Activated T-helper 1 cell treated with anti-CD3 and anti-CD28 coated beads, Interleukin-2, amount 50 U/mL, for 16 hours (primary cell): ENCODE results near the gene KCNAB3.

ENCODE experiments used
- DNase-seq, 2 donors: peaks; one replicate each; pipeline ENCODE4 v3.0.0-alpha.2; 2020; ENCODE audit warnings: low read depth in 1 of 2, low spot score in 1 of 2

Gene KCNAB3

DNA sequence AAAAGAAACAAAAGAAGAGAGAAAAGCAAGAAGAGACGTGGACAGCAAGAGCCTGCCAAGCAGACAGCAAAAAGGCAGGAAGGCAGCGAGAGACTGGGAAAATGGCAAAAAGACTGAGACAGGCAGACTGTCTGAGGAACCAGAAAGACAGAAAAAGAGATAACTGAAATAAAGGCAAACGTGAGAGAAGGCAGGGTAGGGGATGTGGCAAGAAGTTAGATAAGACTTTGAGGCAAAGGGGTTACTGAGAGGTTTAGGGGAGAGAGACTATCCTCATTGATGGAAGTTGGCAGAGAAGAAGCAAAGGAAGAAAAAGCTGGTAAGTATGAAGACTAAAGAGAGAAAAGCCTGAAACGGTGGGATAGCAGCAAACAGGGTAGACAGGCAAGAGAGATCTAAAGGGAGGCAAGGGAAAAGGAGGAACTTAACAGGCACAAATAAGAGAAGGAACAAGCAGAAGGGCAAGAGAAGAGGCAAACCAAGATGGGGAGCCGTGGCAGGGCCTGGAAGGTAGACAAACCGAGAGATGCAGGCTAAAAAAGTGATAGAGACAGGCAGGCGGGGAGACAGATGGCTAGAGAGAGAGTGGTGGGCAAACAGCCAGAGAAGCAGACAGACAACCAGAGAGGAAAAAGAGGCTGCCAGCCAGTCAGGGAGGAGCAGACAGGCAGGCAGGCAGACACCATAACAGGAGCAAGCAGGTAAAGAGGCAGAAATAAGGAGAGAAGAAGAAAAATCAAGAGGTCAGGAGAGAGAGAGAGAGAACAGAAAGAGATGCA is 48.2 kb downstream of the KCNAB3 start:
- DNase-seq = no peak

DNA sequence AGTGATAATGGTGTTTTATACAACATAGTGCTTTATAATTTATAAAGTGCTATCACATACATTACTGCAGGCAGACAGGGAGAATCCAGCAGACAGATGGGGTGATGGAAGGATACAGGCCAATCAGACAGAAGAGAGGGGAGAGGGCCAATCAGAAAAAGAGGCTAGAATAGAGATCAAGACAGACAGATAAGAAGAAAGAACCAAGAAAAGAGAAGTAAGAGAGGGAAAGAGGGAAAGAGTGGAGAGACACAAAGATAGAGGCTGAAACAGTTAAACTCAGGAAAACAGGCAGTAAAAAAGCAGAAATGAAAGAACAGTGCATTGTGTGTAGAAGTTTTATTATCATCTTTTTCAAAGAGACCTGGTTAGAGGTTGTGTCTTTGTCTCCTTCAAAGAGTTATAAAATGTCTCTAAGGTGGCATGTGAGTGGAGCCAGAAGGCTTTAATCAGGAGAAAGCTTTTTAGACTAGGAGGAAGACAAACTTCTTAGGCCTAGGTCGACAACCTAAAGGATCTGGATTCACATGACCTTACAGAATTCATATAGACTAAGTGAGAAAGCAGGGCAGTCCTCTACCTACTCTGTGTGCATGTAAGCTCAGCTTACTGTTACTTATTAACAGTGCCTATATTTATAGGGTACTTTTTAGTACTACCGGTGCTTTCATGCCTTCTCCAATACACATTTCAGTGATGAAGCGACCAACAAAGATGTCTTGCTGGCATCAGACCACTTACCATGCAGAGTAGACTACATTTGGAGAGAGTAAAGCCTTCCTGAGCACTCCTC is 49.4 kb downstream of the KCNAB3 start:
- DNase-seq = no peak

DNA sequence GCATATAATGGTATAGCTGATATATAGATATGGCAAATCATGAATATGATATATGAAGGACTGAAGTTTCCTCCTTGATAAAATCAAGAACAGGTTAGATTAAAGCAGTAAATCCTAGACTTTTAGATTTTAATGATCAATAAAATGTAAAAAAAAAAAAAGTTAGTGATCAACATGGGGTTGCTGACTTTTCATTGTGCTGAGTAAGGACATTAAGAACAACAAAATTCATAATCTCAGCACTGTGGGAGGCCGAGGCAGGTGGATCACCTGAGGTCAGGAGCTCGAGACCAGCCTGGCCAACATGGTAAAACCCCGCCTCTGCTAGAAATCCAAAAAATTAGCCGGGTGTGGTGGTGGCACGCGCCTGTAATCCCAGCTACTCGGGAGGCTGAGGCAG is 51.4 kb downstream of the KCNAB3 start:
- DNase-seq = no peak

GRCh38 chr17:7875804-7876370 is 53.8 kb downstream of the KCNAB3 start:
- no peak for DNase-seq

- DNase-seq = no peak
Observed at GRCh38 chr17:7873051-7873450, 56.6 kb downstream of the KCNAB3 start.
